Stimulated activated naive CD8-positive, alpha-beta T cell treated with anti-CD3 and anti-CD28 coated beads, Interleukin-15, Interleukin-2, amounts not matched to agents 100 U/mL and 50 U/mL, for 24 hours (primary cell): ENCODE measurements around the gene TMEM8B.
"Not testable (repeated sequence)": the region's sequence is repeated elsewhere in the genome, so short reads cannot be mapped to it uniquely, and the experiment has no call there.

Experiments
- ATAC-seq: fragments of 150-1000 bp; cut with Tn5 transposase; one replicate; pipeline ENCODE4 v1.10.0; 2021
- DNase-seq: peaks from one replicate; pipeline ENCODE4 v3.0.0; 2021

TMEM8B gene

DNA sequence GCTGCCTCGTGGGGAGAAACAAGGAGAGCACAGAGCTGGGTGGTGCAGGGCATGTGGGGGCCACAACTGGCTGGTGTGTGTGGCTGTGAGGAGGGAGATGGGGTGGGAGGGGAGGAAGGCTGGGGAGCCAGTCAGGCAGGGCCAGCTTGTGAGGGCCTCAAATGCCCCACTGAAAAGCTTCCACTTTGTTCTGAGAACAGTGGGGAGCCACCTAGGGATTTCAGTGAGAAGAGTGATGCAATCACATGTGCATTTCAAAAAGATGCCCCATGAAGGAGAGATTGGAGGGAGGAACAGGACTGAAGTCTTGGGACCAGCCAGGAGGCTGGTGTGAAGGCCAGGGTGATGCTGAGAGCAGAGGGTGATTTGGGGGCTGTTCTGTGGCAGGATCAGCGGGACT, 39.9 kb downstream of the TMEM8B start:
- DNase-seq (no peak), ATAC-seq (no peak)

DNA sequence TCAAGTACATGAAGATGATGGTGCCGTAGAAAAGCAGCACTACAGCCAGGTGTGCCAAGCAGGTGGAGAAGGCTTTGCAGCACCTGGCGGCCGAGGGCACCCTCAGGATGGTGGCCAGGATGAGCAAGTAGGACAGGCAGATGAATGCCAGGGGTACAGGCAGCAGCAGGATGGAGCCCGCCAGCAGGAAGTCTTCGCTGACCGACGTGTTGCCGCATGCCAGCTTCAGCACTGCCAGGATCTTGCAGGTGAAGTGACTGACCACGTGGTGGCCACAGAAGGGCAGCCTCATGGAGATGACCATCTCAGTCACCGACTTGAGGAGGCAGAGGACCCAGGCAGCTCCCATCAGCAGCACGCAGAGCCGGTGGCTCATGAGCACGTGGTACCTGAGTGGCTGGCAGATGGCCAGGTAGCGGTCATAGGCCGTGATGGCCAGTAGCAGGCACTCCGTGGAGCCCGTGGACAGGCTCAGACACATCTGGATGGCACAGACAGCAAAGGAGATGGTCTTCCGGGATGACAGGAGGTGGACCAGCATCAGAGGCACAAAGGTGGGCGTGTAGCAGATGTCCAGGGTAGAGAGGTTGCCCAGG, 40.7 kb downstream of the TMEM8B start:
- no peak for ATAC-seq

DNA sequence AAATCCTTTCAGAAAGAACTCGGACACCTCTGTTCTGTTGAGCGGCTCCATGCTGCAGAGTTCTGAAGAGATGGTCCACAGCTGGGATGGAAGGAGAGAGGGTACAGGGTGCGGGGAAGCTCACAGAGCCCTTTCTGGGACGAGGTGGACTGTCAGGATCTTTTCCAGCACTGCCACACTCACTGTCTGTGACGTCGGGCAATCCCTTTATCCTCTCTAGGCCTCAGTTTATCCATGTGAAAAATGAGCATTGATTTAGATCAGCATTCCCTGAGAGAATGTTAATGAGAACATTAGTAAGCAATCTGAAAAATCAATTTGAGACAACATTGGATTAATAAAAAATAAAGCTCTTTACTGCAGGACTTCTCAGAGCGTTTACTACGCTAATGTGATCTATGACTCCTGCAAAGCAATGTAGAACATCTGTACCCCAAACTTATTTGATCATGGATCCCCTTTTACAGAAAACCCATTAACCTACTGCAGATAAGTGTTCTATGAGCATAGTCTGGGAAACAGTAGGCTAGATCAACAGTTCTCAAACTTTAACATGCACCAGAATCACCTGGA, 41.4 kb downstream of the TMEM8B start, which contains the start of gene OR13J1:
Gene OR13J1 (minus strand): TSS at position 51 of the 573 bp plus-strand sequence. CDS start 0 bp downstream, at position 51.
- no peak for DNase-seq
- ATAC-seq, result no peak

More for the DNA sequence above, 40.7 kb downstream of the TMEM8B start:
- no peak for DNase-seq

DNA sequence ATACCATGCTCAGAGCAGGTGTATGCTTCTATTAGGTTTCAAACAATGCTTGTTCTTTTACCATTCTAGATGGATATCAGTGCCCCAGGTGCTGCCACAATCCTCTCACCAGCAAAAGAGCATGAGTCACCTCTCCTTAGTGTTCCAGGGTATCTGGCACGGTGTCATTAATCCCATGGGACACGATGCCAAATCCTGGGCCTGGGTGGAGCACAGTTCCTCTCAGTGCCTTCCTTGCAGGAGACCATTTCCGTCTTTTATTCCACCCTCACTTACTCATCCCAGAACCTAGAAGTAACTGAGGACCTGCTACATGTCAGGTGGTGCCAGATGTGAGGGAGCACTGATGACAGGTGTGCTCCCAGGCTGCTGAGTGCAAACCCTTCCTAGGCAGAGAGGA, 42.5 kb downstream of the TMEM8B start:
- ATAC-seq (no peak), DNase-seq (no peak)

DNA sequence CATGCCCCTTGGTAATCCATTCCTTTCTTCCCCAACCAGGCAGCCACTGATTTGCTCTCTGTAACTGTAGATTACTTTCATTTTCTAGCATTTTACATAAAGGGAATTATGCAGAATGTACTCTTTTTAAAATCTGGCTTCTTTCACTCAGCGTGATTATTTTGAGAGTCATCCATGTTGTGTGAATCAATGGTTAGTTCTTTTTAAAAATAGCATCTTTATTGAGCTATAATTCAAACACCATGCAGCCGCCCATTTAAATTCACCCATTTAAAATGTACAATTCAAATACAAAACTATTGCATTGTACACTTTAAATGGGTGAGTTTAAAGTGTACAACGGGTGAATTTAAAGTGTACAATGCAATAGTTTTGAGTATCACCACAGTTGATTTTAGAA, 43.5 kb downstream of the TMEM8B start:
- no peak for ATAC-seq
- DNase-seq, result no peak

DNA sequence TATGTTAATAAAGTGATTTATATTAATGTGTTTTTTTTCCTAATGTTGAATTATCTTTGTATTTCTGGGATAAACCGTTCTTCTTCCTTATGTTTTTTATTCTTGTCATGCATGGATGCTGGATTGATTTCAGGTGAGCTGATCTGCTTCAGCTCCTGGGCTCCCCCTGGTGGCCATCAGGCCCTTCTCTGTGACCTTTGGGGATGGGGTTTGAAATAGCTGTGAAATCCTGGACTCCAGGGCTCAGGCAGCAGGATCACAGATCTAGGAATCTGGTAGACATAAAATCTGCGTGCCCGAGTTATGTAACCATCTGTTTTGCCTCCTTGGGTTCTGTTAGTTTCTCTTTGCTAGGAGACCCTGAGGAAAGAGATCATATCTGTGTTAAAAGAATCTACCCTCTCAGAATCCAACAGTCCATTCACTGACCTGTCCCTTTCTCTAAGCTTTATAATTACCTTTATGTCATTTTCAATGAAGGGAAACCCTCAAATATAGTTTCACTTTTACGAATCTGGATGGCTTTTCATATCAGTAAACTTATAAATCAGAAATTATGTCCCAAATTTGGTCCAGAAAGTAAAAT, 53.3 kb downstream of the TMEM8B start:
- DNase-seq, result peak; percentile 88

DNA sequence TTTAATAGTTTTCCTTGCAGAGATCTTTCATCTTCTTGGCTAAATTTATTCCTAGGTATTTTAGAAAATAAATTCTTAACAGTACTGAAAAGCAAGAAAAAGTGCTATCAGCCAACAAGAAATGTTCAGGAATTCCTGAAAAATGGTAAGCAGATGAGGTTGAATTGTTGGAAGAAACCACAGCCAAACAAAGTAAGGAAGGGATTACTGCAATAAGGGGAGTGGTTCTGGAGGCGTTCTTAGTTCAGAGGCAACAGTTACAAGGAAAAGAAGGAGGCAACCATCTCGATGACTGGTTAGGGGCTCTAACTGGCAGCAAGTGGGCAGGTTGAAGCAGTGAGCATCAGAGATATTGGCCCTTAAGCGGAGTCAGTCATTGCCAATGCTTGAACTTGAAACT, 54.0 kb downstream of the TMEM8B start:
- ATAC-seq (no peak), DNase-seq (no peak)

More for the DNA sequence above, 53.3 kb downstream of the TMEM8B start:
- peak; percentile 49 for ATAC-seq

DNA sequence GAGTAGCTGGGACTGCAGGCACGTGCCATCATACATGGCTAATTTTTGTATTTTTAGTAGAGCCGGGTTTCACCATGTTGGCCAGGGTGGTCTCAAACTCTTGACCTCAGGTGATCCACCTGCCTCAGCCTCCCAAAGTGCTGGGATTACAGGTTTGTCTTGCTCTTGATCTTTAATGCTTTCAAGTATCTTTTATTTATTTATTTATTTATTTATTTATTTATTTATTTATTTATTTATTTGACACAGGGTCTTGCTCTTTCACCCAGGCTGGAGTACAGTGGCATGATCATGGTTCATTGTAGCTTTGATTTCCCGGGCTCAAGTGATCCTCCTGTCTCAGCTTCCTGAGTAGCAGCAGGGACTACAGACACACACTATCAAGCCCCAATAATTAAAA, 55.9 kb downstream of the TMEM8B start:
- ATAC-seq, DNase-seq: not testable (repeated sequence)

DNA sequence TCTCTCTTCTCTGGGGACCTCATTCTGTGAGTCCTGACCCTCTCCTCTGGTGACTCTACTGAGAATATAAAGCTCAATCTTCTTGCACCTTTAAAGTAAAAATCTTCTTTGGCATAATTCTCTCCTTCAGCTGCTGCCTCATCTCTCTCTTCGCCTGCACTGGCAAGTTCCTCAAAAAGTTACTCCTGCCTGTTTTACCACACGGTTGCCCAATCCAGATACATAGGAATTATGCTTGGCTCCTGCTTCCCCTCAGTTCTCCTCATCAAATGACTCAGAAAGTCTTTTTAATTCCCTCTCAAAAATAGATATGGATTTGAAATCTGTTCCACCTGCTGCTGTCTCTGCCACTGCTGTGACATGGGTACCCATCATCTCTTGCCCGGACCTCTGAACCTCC, 62.6 kb downstream of the TMEM8B start:
- DNase-seq, result no peak
- ATAC-seq, result no peak

DNA sequence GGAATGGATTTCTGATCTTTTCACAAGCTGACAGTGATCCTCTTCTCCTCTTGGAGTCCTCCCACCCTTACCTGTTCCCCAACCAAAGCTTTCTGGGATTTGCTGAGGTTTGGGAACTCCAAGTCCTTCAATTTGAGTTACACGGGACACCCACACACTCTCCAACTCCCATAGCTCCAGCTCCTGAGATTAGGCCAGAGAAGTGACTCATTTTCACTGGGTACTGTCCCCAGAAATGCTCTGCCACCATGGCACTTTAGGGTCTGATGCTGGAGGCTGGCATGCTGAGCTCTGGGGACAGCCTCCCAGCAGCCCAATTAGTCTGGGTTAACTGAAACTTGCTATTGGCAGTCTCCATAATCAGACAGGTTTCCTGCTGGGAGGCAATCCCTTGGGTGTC, 63.0 kb downstream of the TMEM8B start:
- ATAC-seq (no peak), DNase-seq (no peak)

DNA sequence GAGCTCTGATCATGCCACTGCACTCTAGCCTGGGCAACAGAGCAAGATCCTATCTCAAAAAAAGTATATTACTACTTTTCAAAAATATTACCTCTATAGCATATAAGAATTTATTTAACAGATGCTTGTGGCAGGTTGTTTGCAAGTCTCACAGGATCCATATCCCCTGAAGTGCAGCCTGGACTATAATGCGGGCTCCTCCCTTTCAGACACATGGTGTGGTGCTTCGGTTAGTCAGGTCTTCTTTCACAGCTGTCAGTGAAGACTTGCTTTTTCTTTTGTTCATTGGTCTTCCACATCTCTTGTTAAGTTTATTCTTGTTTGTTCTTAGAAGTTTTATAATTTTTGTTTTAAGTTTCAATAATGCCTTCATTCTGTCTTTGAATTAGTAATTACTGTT, 67.5 kb downstream of the TMEM8B start:
- ATAC-seq, result no peak
- DNase-seq, result no peak

DNA sequence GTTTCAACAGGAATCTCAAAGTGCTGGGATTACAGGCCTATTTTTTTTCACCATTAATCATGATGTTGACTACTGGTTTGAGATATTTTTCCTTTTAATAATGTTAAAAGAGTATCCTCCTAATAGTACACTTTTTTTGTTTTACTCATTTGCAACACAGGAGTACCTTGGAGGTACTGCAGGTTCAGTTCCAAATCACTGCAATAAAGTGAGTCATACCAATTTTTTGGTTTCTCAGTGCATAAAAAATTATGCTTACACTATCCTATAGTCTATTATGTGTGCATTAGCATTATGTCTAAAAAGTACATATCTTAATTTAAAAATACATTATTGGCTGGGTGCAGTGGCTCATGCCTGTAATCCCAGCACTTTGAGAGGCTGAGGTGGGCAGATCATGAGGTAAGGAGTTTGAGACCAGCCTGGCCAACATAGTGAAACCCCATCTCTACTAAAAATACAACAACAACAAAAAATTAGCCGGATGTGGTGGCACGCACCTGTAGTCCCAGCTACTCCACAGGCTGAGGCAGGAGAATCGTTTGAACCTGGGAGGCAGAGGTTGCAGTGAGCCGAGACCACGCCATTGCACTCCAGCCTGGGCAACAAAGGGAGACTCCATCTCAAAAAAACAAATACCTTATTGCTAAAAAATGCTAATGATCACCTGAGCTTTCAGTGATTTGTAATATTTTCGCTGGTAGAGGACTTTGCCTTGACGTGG, 68.5 kb downstream of the TMEM8B start:
- not testable (repeated sequence) for ATAC-seq

DNA sequence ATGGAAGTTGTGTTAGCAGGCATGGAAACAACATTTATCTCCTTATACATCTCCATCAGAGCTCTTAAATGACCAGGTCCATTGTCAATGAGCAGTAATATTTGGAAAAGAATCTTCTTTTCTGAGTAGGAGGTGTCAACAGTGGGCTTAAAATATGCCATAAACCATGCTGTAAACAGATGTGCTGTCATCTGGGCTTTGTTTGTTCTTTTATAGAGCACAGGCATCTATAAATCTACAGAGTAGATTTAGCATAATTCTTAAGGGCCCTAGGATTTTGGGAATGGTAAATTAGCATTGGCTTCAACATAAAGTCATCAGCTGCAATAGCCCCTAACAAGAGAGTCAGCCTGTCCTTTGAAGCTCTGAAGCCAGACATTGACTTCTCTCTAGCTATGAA, 69.3 kb downstream of the TMEM8B start:
- ATAC-seq (no peak), DNase-seq (no peak)

More for the DNA sequence above, 68.5 kb downstream of the TMEM8B start:
- not testable (repeated sequence) for DNase-seq

DNA sequence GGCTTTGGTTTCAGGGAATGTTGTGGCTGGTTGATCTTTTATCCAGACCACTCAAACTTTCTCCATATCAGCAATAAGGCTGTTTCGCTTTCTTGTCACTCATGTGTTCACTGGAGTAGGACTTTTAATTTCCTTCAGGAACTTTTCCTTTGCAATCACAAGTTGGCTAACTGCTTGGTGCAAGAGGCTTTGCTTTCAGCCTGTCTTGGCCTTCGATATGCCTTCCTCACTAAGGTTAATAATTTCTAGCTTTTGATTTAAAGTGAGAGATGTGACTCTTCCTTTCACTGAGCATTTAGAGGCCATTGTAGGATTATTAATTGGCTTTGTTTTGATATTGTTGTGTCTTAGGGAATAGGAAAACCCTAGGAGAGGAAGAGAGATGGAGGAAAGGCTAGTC, 70.0 kb downstream of the TMEM8B start:
- ATAC-seq (no peak), DNase-seq (no peak)

DNA sequence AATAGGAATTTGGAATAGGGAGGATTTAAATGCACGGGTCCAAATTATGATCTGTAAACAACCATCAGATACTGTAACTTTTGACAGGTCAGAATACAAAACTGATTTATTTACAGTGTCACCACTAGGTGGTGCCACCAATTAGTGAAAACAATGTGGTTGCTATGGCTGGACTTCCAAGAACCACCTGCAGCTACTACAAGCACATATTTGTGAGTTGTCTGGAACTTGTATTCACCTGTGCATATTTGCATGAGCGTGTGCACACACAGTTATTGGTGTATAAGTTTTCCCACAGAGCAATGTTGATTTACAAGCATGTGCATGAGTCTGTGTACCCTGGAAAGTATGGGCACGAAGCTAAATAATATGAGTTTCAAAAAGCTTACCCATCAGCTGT, 74.0 kb downstream of the TMEM8B start:
- DNase-seq (no peak), ATAC-seq (peak; percentile 47)

DNA sequence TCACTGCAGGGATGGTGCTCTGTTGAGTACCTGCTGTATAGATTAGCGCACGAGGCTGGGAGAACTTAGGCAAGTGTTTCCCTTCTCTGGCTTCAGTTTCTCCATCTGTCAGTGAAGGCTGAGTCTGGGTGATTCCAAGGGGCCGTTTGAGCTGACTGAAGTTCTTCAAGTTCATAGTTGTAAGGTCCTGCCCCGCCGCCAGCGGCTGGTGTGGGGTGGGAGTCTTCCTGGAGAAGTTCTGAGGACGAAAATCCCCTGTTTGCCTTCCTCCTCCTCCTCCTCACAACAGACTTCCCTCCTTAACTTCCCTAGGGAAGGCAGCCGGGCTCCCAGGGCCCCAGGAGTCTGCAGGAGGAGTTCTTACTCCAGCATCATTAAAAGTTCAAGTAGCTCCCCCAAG, 75.3 kb downstream of the TMEM8B start:
- ATAC-seq (no peak), DNase-seq (no peak)

DNA sequence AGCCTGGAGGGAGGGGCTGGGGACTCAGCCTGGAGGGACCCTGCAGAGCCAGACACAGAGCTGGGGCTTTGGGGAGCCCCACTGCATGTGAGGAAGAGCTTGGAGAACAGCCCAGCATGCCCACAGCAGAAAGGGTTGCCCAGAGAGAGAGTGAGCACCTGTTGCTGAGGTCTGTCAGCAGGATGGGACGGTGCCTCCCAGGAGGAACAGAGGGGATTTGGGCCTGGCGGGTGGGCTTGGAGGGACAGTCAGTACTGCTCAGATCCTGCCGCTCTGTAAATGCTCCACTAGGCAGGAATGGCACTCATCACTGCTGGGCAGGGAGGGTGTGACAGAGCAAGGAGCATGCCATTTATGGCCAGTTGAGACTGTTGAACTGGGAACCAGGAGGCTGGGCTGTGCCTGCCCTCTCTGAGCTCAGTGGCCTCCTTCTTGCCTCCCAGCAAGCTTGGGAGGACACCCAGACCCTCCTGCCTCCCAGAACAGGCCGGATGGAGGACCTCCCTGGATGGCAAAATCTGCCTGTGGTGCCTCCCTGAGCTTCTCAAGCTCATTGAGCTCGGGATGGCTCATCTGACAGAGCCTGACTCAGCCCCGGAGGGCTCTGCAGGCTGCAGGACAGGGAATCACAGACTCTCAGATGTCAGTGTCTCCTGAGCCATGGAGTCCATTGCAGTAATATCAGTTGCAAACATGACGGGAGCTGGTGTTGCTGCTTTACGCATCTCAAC, 76.2 kb downstream of the TMEM8B start:
- no peak for ATAC-seq
- no peak for DNase-seq

DNA sequence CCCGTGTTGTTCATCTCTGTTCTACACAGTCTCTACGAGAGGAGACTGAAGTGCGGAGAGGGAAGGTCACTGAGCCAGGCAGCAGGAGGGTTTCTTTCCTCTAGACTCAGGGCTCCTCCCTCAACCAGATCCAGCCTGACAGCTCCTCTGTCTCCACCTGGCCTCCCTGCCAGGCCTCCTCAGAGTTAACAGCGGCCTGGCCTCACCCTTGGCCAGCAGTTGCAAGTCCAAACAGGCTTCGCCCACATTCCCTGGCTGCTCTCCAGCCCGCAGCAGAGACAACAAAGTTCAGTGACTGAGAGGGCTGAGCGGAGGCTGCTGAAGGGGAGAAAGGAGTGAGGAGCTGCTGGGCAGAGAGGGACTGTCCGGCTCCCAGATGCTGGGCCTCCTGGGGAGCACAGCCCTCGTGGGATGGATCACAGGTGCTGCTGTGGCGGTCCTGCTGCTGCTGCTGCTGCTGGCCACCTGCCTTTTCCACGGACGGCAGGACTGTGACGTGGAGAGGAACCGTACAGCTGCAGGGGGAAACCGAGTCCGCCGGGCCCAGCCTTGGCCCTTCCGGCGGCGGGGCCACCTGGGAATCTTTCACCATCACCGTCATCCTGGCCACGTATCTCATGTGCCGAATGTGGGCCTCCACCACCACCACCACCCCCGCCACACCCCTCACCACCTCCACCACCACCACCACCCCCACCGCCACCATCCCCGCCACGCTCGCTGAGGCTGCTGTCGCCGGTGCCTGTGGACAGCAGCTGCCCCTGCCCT, 77.1 kb downstream of the TMEM8B start, which contains the start of gene HRCT1:
Gene HRCT1 (plus strand): TSS at position 291 of the 768 bp plus-strand sequence. CDS start 86 bp downstream, at position 377.
- DNase-seq (no peak), ATAC-seq (no peak)

DNA sequence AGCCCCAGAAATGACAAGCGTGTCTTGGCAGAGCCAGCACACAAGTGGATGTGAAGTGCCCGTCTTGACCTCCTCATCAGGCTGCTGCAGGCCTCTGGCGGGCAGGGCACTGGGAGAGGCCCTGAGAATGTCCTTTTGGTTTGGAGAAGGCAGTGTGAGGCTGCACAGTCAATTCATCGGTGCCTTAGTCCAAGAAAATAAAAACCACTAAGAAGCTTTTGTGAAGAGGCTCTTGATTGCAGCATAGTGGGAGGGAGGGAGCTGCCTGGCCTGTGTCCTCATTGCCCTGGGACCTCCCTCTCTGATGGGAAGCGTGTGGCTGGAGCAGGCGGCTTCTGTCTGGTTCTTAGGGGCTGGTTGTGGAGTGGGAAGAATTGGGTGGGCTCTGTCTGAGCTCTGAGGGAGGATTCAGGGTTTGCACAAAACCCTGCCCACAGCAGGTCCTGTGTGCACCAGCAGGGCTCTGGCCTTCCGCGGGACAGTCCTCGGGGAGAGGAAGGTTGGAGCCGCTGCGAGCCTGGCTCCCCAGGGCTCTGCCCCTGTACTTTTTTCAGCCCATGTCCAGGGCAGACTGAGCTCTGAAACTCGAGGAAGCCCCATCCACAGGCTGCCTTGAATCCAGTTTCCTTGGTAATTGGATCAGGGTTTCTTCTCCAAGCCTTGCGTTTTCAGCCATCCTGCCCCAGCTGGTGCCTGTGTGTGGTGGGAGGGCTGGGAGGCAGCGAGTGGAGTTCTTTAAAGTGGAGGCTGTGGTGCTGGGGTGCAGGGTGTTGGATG, 78.1 kb downstream of the TMEM8B start:
- no peak for DNase-seq

DNA sequence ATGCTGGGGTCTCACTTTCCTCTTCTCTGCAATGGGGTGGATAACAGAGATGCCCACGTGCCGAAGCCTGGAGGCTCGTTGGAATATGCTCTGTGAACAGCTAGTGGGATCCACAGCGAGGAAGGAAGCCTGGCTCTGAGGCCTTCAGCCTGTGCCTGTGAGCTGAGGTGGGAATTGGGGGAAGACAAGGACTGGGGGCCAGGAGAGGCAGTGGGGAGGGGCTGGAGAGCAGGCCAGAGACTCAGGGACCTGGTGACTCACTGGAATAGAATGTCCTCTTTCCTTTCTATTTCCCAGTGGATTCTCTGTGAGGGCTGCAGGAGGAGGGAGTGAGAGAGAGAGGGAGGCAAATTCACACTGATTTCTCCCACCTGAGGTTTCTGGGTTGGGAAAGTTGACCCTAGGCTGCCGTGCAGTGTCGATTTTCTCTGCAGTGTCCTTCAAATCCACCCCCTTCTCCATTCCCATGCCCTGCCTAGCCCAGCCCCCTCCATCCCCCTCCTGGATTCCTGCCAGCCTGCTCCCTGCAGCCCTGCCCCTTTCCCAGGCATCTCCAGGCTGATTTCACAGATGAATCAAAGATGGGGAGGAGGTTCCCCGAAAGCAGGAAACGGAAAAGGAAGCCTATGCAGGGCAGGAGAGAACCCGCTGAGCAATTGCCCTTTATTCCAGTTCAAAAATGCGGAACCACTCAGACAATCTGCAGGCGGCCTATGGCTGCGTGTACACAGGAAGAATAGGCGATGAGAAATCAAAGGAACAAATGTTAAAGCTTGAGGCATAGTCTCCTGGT, 78.9 kb downstream of the TMEM8B start:
- DNase-seq, result no peak

More for the DNA sequence above, 78.1 kb downstream of the TMEM8B start:
- ATAC-seq, result no peak

More for the DNA sequence above, 78.9 kb downstream of the TMEM8B start:
- ATAC-seq, result no peak
